ENCODE measurements around the gene COL11A2.

The COL11A2 gene

GRCh38 chr6:33172688-33173534, 19.4 kb downstream of the COL11A2 start:
- peaks cover 64% of the 10 kb centered on the region for H3K27me3 Mint-ChIP-seq
- H3K9me3 Mint-ChIP-seq: no peaks in the 10 kb centered on the region
- no peak for ATAC-seq
- peak overlapping the region; percentile 10 for H3K27ac Mint-ChIP-seq
- peaks cover 29% of the 10 kb centered on the region for H3K4me1 Mint-ChIP-seq
- H3K4me3 Mint-ChIP-seq: no peak overlapping the region
- H3K36me3 Mint-ChIP-seq: no peaks in the 10 kb centered on the region

DNA sequence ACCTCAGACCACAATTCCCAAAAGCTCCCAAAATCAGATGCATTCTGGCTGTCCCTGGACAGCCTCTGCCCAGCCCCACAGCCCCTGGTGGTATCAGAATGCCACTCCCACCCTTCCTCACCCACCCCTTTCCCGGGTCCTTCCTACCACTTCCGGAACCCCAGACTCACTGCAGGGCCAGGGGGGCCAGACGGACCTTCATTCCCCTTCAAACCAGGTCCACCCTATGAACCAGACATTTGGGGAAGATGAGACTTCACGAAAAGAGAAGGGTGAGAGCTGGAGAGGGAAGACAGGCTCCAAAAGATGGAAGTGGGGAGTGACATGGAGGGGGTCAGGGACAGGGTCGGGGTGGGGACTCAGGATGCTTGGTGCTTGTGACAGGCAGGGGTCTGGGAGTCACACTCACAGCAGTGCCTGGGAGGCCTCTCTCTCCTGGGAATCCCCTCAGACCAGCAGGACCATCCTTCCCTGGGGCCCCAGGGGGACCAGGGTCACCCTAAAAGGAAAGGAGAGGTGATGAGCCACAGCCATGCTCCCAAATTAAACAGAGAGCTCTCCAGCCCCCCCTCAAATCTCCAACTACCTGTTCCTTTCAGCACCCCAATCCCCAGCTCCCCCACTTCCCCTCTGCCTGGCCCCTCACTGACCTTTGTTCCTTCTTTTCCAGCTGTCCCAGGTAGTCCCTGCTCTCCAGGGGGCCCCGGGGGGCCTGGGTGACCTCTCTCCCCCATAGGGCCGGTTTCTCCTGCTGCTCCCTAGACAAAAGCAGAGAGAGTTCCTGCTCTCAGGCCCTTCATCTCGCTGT, 20.2 kb downstream of the COL11A2 start:
- Mint-ChIP-seq H3K4me3 (no peak overlapping the region), H3K27me3 (peaks cover 56% of the 10 kb centered on the region), H3K9me3 (no peaks in the 10 kb centered on the region), H3K4me1 (peaks cover 29% of the 10 kb centered on the region), H3K36me3 (no peaks in the 10 kb centered on the region), H3K27ac (peak overlapping the region; percentile 10)
- no peak for ATAC-seq

DNA sequence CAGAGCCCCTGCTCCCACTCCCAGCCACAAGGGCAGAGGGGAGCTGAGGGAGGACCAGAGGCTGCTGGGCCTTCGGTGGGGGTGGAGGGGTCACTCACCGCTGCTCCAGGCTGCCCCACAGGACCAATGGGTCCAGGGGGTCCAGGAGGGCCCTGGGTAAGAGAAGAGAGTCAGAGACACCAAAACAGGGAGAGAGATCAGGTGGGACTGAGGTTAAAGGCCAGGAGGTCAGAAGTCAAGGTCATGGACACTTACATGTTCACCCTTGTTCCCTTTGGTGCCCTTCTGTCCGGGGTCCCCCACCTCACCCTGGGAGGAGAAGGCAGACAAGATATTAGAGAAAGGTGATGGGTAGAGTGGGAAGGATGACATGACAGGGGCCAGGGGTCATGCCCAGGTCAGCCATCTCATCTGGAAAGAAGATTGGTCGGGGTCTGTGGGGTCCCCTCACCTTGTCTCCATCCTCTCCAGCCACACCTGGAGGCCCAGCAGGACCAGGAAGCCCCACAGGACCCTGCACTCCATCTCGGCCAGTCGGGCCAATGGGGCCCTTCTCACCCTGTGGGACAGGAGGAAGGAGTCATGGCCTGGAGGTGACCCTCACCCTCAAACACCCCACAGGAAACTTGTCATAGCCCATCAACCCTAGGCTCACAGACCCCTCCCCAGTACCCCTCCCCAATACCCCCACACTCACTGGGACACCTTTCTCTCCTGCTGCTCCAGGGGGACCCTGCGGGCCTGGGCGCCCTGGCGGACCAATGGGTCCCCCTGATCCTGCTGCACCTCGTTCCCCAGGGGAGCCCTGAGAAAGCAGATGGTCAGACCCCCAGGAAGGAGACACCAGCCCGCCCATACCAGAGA, 21.0 kb downstream of the COL11A2 start:
- peaks cover 29% of the 10 kb centered on the region for H3K4me1 Mint-ChIP-seq
- ATAC-seq: no peak

GRCh38 chr6:33170176-33171015, 21.9 kb downstream of the COL11A2 start:
- ATAC-seq: peak; percentile 69

More for the DNA sequence above, 21.0 kb downstream of the COL11A2 start:
- peaks cover 56% of the 10 kb centered on the region for H3K27me3 Mint-ChIP-seq
- no peak overlapping the region for H3K4me3 Mint-ChIP-seq
- H3K9me3 Mint-ChIP-seq: no peaks in the 10 kb centered on the region
- peak overlapping the region; percentile 69 for H3K27ac Mint-ChIP-seq
- no peaks in the 10 kb centered on the region for H3K36me3 Mint-ChIP-seq

DNA sequence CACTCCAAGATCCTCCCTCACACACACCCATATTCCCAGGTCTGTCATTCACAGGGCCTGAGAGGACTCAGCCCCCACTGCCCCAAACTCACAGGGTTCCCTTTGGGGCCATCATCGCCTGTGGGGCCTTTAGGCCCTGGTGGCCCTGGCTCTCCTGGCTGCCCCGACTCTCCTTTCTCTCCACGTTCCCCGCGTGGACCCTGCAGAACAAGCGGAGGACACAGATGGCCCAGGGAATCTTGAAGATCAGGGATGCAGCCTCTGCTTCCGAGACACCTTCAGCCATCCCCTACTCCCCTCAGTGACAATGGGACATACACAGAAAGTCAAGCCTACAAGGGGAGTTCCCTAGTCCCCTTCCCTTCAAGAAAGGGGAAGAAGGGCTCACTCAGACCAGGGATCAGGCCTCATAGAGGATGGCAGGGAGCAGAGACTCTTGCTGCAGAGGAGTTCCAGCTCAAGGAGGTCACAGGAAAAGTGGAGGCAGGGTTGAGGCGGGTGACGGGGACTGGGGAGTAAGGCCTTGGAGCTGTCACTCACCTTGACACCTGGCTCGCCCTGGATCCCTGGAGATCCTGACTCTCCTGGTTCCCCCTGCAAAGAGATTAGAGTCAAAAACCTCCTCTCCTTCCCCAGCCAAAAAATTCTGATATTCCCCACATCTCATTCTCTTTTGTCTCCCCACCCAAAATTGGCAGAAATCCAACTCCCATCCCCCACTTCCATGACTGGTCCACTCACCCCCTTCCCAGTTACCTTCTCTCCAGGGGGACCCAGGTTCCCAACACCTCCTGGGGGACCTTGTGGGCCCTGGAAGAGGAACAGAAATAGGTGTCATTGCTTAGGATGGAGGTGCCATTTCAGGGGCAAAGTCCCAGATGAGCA, 22.7 kb downstream of the COL11A2 start:
- Mint-ChIP-seq H3K4me1 (peaks cover 29% of the 10 kb centered on the region), H3K27ac (peak overlapping the region; percentile 69), H3K4me3 (no peak overlapping the region), H3K27me3 (peaks cover 52% of the 10 kb centered on the region), H3K36me3 (no peaks in the 10 kb centered on the region), H3K9me3 (no peaks in the 10 kb centered on the region)
- ATAC-seq: no peak

More at GRCh38 chr6:33170176-33171015, 21.9 kb downstream of the COL11A2 start:
- H3K27ac Mint-ChIP-seq: peak overlapping the region; percentile 69
- peaks cover 29% of the 10 kb centered on the region for H3K4me1 Mint-ChIP-seq
- H3K36me3 Mint-ChIP-seq: no peaks in the 10 kb centered on the region
- H3K27me3 Mint-ChIP-seq: peaks cover 56% of the 10 kb centered on the region
- no peaks in the 10 kb centered on the region for H3K9me3 Mint-ChIP-seq
- H3K4me3 Mint-ChIP-seq: no peak overlapping the region

GRCh38 chr6:33168639-33169038, 23.6 kb downstream of the COL11A2 start:
- Mint-ChIP-seq H3K4me3 (no peak overlapping the region), H3K9me3 (no peaks in the 10 kb centered on the region), H3K36me3 (no peaks in the 10 kb centered on the region), H3K27ac (peak overlapping the region; percentile 69), H3K27me3 (peaks cover 58% of the 10 kb centered on the region), H3K4me1 (peaks cover 29% of the 10 kb centered on the region)
- ATAC-seq: no peak

- Mint-ChIP-seq H3K27me3 (peaks cover 57% of the 10 kb centered on the region), H3K4me1 (peaks cover 29% of the 10 kb centered on the region), H3K9me3 (no peaks in the 10 kb centered on the region), H3K4me3 (no peak overlapping the region), H3K36me3 (no peaks in the 10 kb centered on the region), H3K27ac (no peak overlapping the region)
- ATAC-seq: no peak
These were observed 24.0 kb downstream of the COL11A2 start for GRCh38 chr6:33168284-33168601.

DNA sequence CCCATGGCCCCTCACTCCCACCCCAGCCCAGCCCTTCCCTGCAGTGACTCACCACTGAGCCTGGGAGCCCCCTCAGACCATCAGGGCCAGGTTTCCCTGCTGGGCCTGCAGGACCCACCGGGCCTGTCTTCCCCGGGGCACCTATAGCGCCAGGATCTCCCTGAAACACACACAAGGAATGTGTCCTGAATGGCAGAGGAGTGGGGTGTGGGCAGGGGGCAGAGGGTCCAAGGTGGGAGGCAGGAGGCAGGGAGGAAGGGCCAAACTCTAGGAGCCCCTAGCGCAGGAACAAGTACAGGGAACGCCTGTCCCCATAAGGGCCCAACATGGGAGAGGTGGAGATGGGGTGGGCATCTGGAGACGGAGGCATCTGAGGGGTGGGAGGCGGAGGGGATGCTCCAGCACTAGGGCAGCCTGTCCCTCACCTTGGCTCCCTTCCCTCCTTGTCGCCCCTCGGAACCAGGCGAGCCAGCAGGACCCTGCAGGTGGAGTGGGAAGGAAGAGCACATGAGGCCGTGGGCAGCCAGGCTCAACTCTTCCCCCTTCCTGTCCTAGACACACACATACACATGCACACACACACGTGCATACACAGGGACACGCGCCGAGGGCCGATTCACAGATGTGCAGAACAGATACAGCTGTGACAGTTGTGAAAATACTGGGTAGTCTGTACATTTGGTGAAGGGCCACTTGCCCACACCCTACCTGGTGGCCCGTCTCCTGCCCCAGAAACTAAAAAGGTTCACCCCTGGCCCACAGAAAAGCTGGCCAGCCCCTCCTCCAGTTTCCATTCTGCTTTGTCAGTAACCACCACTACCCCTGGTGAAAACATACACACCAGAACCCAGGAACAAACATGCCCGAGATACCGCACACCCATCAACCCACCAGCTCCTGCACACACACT, 24.6 kb downstream of the COL11A2 start:
- Mint-ChIP-seq H3K27me3 (peaks cover 50% of the 10 kb centered on the region), H3K4me1 (peaks cover 26% of the 10 kb centered on the region), H3K36me3 (no peaks in the 10 kb centered on the region), H3K4me3 (no peak overlapping the region), H3K9me3 (no peaks in the 10 kb centered on the region), H3K27ac (no peak overlapping the region)
- no peak for ATAC-seq

DNA sequence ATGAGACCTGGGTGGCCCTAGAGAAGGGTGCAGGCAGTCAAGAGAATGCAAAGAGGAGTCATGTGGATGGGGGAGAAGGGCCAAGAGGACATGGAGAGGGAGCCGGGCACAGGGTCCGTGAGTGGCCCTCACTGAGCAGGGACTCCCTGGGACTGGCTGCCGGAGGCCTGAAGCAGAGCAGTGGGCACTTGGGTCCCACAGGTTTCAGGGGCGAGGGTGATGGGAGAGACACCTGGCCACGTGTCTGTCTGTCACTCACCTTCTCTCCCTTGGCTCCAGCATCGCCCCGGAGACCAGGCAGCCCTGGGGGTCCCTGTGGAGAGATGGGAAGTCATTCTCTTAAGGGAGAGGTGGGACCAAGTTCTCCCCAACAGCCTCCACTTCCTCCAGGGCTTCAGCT, 25.5 kb downstream of the COL11A2 start:
- Mint-ChIP-seq H3K27me3 (peaks cover 43% of the 10 kb centered on the region), H3K27ac (no peak overlapping the region), H3K4me1 (peaks cover 28% of the 10 kb centered on the region), H3K9me3 (no peaks in the 10 kb centered on the region), H3K36me3 (no peaks in the 10 kb centered on the region), H3K4me3 (no peak overlapping the region)
- no peak for ATAC-seq

DNA sequence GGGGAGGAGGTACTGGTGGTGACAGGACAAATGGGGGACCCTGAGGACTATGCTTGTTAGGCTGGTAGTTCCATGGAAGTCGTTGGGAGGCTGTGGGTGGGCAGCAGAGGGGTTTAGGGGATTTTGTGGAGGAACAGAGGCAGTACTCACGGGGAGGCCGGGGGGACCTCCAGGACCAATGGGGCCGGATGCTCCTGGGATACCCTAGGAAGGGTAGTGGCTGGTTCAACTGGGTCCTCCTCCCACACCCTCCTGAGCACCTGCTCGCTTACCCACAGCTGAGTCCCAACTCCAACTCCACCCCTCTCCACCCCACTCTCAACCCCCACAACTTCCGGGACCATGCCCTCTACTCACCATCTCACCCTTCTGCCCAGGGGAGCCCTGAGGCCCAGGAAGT, 25.9 kb downstream of the COL11A2 start:
- H3K9me3 Mint-ChIP-seq: no peaks in the 10 kb centered on the region
- H3K27ac Mint-ChIP-seq: no peak overlapping the region
- H3K4me3 Mint-ChIP-seq: no peak overlapping the region
- peaks cover 33% of the 10 kb centered on the region for H3K4me1 Mint-ChIP-seq
- H3K36me3 Mint-ChIP-seq: no peaks in the 10 kb centered on the region
- H3K27me3 Mint-ChIP-seq: peaks cover 46% of the 10 kb centered on the region
- ATAC-seq: no peak

DNA sequence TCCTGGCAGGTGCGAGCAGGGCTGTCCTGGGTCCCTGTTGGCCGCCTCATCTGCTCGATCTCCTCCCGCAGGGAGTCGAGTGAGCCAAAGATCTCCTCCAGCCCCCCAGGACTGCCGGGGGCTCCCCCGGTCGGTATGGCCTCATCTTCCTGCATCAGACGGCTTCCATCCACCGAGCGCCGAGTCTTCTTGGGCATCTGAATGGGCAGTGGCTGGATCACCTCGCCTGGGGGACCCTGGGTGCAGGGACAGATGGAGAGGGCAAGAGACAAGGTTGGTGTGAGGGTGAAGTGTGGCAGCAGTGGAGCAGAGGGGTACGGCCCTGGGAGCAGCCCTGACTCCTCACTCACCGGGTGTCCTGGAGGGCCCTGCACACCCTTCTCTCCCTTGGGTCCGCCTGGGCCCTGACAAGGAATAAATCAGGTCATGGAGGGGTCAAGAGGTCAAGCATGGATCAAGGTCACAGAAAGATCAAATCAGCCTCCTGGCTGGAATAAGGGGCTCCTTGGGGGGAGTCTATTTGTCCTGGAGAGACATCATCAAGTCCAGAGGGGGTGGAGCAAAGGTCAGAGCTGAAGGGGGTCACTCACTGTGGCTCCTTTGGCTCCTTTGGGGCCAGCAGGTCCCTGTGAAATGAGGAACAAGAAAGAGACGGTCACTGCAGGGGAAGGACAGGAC, 26.5 kb downstream of the COL11A2 start:
- peaks cover 34% of the 10 kb centered on the region for H3K4me1 Mint-ChIP-seq
- H3K4me3 Mint-ChIP-seq: no peak overlapping the region
- no peaks in the 10 kb centered on the region for H3K36me3 Mint-ChIP-seq
- peaks cover 49% of the 10 kb centered on the region for H3K27me3 Mint-ChIP-seq
- no peak overlapping the region for H3K27ac Mint-ChIP-seq
- no peak for ATAC-seq
- H3K9me3 Mint-ChIP-seq: no peaks in the 10 kb centered on the region

DNA sequence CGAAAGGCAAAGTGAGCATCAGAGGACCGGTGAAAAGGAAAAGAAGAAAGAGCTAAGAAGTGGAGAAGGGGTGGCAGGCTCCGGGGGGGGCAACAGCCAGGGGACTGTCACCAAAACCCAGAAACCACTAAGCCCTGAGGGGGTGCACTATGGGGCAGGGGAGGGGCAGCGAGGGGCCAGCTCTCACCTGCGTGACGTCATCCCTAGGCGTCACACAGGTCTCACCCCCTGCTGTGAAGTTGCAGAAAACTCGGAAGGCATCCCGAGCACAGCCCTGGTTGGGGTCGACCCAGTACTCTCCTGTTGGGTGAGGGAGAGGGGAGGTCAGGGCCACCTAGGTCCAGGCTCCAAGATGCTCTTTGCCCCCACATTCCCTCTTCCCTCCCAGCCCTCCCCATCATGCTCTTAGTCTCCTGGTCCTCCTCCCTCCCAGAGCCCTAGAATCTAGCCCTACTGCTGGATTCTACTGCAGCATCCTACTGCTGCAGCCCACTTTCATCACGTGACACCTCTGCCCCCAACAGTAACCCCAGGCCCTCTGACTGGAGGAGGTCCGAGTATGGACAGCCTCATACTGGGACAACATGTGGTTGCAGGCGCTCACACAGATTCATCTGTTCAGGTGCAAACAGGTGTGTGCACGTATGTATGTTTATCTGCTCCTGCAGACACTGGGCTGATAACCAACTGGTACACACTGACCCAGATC, 27.4 kb downstream of the COL11A2 start:
- Mint-ChIP-seq H3K4me1 (peaks cover 25% of the 10 kb centered on the region), H3K27ac (no peak overlapping the region), H3K36me3 (no peaks in the 10 kb centered on the region), H3K4me3 (no peak overlapping the region), H3K9me3 (no peaks in the 10 kb centered on the region), H3K27me3 (peaks cover 49% of the 10 kb centered on the region)
- ATAC-seq: no peak
